Brain microvascular endothelial cell (primary cell): ENCODE measurements around the gene SOWAHA.

Experiments used
- DNase-seq: peaks from one replicate; pipeline ENCODE4 v3.0.0-alpha.2; 2020
- H3K27ac ChIP-seq: fragments of 250-450 bp; sonication (Bioruptor Pico); 2 replicates; pipeline ENCODE4 v1.5.1; 2020; ENCODE audit warnings: mild to moderate bottlenecking, moderate library complexity
- H3K27me3 ChIP-seq: fragments of 250-450 bp; sonication (Bioruptor Pico); replicated peaks from 2 replicates; pipeline ENCODE4 v1.5.1; 2020; ENCODE audit warnings: mild to moderate bottlenecking
- H3K36me3 ChIP-seq: fragments of 250-450 bp; sonication (Bioruptor Pico); replicated peaks from 2 replicates; pipeline ENCODE4 v1.5.1; 2020; ENCODE audit warnings: mild to moderate bottlenecking
- H3K4me3 ChIP-seq: 2 replicates; pipeline ENCODE4 v1.5.1; 2011; ENCODE audit warnings: low read depth, mild to moderate bottlenecking, control low read depth, low read length, moderate library complexity
- CTCF ChIP-seq: IDR thresholded peaks from 2 replicates; pipeline ENCODE4 v1.5.1; 2011; ENCODE audit warnings: low read depth, mild to moderate bottlenecking, moderate library complexity, low read length, control low read depth, inconsistent platforms; ENCODE audit errors: missing control alignments
- in situ Hi-C: cut with HindIII; loops from 2 replicates; pipeline ENCODE4 v1.10.0; 2017; ENCODE audit warnings: low sequenced_read_pairs, low pct_ligation_motif_present

Gene SOWAHA

GRCh38 chr5:132856011-132856410 is 42.9 kb downstream of the SOWAHA start:
- TF ChIP-seq CTCF, result no peak
- Histone ChIP-seq H3K27ac (no peak overlapping the region), H3K36me3 (no peaks in the 10 kb centered on the region), H3K27me3 (no peaks in the 10 kb centered on the region), H3K4me3 (no peak overlapping the region)
- in situ Hi-C loops, result no loop called here
- DNase-seq, result no peak

- no peaks in the 10 kb centered on the region for H3K27me3 ChIP-seq
- in situ Hi-C loops, result no loop called here
- no peak for TF ChIP-seq CTCF
- H3K4me3 ChIP-seq, result no peak overlapping the region
- H3K36me3 ChIP-seq, result no peaks in the 10 kb centered on the region
- DNase-seq, result no peak
- H3K27ac ChIP-seq, result no peak overlapping the region
Measured at GRCh38 chr5:132859889-132860437, 46.9 kb downstream of the SOWAHA start.

GRCh38 chr5:132860742-132861141 is 47.6 kb downstream of the SOWAHA start:
- TF ChIP-seq CTCF, result no peak
- Histone ChIP-seq H3K36me3 (no peaks in the 10 kb centered on the region), H3K27ac (no peak overlapping the region), H3K4me3 (no peak overlapping the region), H3K27me3 (no peaks in the 10 kb centered on the region)
- in situ Hi-C loops, result no loop called here
- DNase-seq, result no peak

GRCh38 chr5:132865668-132866341 is 52.7 kb downstream of the SOWAHA start:
- H3K27me3 ChIP-seq, result no peaks in the 10 kb centered on the region
- TF ChIP-seq CTCF, result no peak
- in situ Hi-C loops, result no loop called here
- H3K4me3 ChIP-seq, result peak overlapping the region; percentile 78
- H3K27ac ChIP-seq, result peak overlapping the region; percentile 92
- peaks cover 23% of the 10 kb centered on the region for H3K36me3 ChIP-seq
- DNase-seq, result no peak
